ENCODE measurements around the gene SLC38A3.

Gene SLC38A3

DNA sequence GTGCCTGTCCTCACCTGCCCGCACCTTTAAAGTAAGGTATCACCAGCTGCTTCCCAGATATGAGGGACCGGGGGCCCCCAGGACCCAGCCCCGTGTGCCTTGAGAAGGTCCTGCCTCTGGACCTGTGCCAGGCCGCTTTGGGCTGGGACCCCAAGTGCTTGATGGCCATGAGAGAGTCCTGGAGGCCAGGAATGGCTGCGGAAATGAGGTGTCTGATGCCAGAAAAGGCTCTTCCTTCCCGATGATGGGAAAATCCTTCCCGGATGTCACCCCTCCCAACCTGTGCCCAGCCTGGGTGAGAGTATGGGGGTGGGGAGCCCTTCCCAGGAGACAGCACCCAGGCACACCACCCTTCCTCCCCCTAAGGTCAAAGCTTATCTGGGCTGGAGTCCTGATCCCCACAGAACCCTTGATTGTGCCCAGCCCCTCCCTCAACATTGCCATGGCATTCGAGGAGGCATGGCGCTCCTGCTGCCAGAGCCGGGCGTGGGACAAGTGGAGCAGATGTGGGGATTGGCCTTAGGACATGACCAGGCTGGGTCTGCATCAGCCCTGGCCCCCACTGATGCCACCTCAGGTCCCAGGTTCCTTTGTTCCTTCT lies 35.7 kb upstream of the SLC38A3 start:
- DNase-seq: no peak

DNA sequence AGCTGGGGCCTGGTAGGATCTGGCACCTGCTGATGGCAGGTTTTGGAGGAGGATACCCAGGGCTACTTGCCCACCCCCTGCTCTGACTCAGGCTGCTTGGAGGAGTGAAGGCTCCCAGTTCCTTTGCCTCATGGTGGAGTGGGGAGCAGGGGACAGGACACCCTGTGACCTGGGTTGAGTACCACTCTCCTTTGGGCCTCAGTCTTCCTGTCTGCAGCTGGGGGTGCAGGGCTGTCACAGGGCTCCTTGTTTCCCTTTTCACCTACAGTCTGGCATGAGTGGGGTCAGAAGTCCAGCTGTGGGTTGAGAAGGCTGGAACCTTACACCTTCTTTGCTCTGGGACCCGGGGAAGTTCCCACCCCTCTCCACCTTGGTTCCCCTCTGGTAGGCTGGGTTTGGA lies 35.2 kb upstream of the SLC38A3 start:
- DNase-seq: no peak

GRCh38 chr3:50170689-50171088 lies 34.4 kb upstream of the SLC38A3 start:
- no peak for DNase-seq

DNA sequence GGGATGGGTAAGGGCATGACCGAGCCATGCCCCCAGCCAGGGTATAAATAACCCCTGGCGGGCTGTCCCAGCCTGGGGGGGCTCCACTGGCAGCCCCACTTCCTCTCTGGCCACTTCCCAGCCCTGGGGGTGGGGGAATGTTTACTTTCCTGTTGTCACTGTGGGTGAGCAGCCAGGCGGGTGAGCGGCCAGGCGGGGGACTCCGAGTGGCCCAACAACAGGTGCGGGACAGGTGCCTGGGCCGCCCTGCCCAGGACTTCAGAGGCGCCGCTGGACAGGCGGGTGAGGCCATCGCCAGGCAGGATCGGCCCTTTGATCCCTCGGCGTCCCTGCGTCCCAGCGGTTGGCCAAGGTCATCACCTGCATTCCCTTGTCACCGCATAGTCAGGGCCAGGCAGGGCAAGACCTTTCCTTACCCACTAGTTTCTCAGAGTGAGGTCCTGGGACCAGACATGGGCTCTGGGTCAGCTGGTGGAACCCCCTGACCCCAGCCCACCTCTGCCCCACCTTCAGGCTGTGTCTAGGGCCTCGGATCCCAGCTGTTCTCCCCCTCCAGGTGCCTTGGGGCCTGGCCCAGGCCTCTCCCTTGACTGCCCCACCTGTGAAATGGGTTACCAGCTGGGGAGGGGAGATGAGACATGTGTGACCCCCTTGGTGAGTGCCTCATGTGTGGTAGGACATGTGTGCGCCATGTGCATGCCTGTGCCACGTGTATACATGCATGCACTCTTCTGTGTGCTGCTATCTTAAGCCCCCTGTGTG lies 33.4 kb upstream of the SLC38A3 start:
- DNase-seq: no peak

GRCh38 chr3:50172626-50173220 lies 32.3 kb upstream of the SLC38A3 start:
- no peak for DNase-seq

GRCh38 chr3:50173685-50174516 lies 31.2 kb upstream of the SLC38A3 start:
- no peak for DNase-seq

DNA sequence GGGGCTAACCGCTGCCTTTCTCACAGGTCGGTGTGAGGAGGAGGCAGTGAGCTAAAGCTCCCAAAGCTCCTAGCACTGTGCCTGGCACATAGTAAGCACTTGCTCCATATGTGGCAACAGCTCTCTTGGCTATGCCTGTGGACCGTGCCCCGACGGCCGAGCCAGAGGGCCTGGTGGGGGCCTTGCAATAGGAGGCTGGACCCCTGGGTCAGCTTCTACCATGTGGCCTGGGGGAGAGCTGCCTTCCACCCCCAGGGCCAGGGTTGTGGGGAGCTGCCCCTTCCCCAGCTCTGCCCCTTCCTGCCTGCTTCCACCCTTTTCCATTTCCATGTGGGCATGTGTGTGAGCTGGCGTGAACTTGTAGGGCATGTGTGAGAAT lies 30.6 kb upstream of the SLC38A3 start:
- no peak for DNase-seq

- no peak for DNase-seq
These were observed 30.0 kb upstream of the SLC38A3 start for GRCh38 chr3:50174947-50175524.

DNA sequence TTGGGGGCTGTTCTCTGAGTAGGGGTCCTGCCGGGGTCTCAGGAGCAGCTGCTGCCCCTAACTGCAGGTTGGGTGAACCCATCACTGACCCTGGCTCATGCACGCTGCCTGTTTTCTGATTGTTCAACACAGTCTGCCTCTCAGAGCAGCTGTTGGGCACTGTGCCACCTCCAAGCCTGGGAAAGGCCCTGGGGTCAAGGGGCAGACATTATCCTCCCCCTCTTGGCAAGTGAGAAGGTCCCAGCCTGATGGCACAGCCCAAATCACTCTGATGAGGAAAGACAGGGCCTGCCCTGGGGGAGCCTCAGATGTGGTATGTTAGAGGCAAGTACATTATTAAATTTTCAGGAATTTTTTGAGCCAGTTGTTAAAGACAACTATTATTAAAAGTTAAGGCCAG lies 27.7 kb upstream of the SLC38A3 start:
- no peak for DNase-seq

GRCh38 chr3:50179710-50180109 lies 25.4 kb upstream of the SLC38A3 start:
- DNase-seq: no peak

- DNase-seq: no peak
These were observed 23.1 kb upstream of the SLC38A3 start for GRCh38 chr3:50181985-50182384.

DNA sequence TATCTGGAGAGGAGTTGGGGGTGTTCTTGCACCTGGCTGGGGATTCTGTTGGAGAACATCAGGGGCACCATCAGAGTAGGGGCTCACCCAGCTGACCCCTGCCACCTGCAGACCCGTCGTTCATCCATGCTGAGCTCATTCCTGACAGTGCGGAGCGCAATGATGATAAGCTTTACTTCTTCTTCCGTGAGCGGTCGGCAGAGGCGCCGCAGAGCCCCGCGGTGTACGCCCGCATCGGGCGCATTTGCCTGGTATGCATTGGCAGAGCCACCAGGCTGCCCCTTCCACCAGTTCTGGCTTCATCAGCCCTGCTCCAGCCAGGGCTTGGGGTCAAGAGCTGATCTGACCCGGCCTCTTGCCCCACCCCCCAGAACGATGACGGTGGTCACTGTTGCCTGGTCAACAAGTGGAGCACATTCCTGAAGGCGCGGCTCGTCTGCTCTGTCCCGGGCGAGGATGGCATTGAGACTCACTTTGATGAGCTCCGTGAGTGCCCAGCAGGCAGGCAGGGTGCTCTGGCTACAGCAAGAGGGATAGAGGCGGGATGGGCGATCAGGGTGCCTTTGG lies 22.5 kb upstream of the SLC38A3 start:
- no peak for DNase-seq

GRCh38 chr3:50183755-50184154 lies 21.3 kb upstream of the SLC38A3 start:
- no peak for DNase-seq

GRCh38 chr3:50184242-50184978 lies 20.7 kb upstream of the SLC38A3 start:
- no peak for DNase-seq

GRCh38 chr3:50185230-50185629 lies 19.8 kb upstream of the SLC38A3 start:
- no peak for DNase-seq

DNA sequence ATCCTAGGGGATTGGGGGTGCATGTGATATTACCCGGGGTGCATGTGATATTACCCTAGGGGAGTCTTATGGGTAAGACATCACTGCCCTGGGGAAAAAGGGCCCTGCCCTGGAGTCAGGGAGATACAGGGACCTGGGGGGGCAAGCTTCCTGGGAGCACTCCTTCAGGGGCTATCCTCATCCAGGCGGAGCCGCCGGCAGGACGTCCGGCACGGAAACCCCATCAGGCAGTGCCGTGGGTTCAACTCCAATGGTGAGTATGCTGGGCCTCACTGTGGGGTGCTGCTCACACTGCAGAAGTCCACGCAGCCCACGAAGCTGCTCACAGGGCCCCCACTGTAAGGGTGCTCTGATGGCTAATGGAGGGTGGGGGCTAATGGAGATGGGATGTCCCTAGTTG lies 19.0 kb upstream of the SLC38A3 start:
- DNase-seq: no peak

GRCh38 chr3:50187750-50188149 lies 17.3 kb upstream of the SLC38A3 start:
- no peak for DNase-seq

GRCh38 chr3:50189274-50189673 lies 15.8 kb upstream of the SLC38A3 start:
- no peak for DNase-seq

- DNase-seq: no peak
These were observed 15.1 kb upstream of the SLC38A3 start for GRCh38 chr3:50189989-50190388.

GRCh38 chr3:50190936-50191660 lies 14.0 kb upstream of the SLC38A3 start, which contains the start of gene GNAT1:
Gene GNAT1 (plus strand): TSS chr3:50191610. CDS start chr3:50191726, 116 bp downstream.
- no peak for DNase-seq

- no peak for DNase-seq
These were observed 12.9 kb upstream of the SLC38A3 start for GRCh38 chr3:50192124-50192523.

Data from NCI-H1048 (cell line).